ENCODE results near the gene FHOD3.

GRCh38 chr18:36580874-36581750, 283.6 kb downstream of the FHOD3 start:
- TF ChIP-seq BHLHE40 (IDR thresholded peaks at IDR 0.05; ENCODE audit: low read depth, low read length) = no peak
- TF ChIP-seq NR3C1 (IDR thresholded peaks at IDR 0.05) = no peak
- no peak for TF ChIP-seq CTCF (IDR thresholded peaks at IDR 0.05)
- TF ChIP-seq POLR2A (IDR thresholded peaks at IDR 0.05; ENCODE audit: low read length) = no peak
- no peak for TF ChIP-seq ZFP36 (IDR thresholded peaks at IDR 0.05; ENCODE audit: borderline replicate concordance, partially characterized antibody)
- TF ChIP-seq CEBPB (IDR thresholded peaks at IDR 0.05) = no peak
- TF ChIP-seq EP300 (IDR thresholded peaks at IDR 0.05) = no peak
- TF ChIP-seq FOSL2 (IDR thresholded peaks at IDR 0.05) = no peak
- no peak for TF ChIP-seq FOSL2 (CRISPR knock-in tag; IDR thresholded peaks at IDR 0.05)
- no peak for TF ChIP-seq KDM1A (IDR thresholded peaks at IDR 0.05; ENCODE audit: low read depth)
- TF ChIP-seq MYC (IDR thresholded peaks at IDR 0.05; ENCODE audit: borderline replicate concordance, low read length) = no peak
- no peak for TF ChIP-seq JUNB (IDR thresholded peaks at IDR 0.05)
- TF ChIP-seq RFX5 (IDR thresholded peaks at IDR 0.05) = no peak
